Right lobe of liver (tissue), 4 donors: Measurements from ENCODE around the gene NUCB2.

Source experiments
- POLR2A ChIP-seq: fragments of 450-650 bp; IDR thresholded peaks from one replicate; pipeline ENCODE4 v1.6.1; 2017; ENCODE audit warnings: antibody characterized with exemption, mild to moderate bottlenecking
- TF ChIP-seq, protein P1 (sequence below), 4 donors: fragments of 200-600 bp in 3 of 4; fragments of 450-650 bp in 1 of 4; IDR thresholded peaks; one replicate each; pipeline versions ENCODE4 v1.5.1 to v1.8.0; 2016 to 2022; ENCODE audit warnings: antibody characterized with exemption in 4 of 4, mild to moderate bottlenecking in 2 of 4
- donor health status: DM: no; HTN: no; CAD: no.
- donor health status: DM: no; HTN: no; CAD: no.
- donor health status: DM: no; HTN: yes; CAD: no.

DNA sequence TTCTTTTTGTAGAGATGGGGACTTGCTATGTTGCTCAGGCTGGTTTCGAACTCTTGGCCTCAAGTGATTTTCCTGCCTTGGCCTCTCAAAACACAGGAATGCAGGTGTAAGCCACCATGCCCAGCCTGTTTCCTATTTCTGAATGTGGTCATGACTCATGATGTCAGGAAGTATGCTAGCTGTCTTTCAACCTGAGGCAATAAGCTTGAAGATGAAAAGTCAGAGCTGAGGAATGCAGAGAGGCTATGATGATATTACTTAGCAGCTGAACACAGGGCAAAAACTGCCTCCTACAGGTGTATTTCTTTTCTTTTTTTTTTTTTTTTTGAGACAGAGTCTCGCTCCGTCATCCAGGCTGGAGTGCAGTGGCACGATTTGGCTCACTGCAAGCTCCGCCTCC is 9.0 kb upstream of the NUCB2 start:
- no peak for TF ChIP-seq POLR2A
- TF ChIP-seq, protein P1, sequence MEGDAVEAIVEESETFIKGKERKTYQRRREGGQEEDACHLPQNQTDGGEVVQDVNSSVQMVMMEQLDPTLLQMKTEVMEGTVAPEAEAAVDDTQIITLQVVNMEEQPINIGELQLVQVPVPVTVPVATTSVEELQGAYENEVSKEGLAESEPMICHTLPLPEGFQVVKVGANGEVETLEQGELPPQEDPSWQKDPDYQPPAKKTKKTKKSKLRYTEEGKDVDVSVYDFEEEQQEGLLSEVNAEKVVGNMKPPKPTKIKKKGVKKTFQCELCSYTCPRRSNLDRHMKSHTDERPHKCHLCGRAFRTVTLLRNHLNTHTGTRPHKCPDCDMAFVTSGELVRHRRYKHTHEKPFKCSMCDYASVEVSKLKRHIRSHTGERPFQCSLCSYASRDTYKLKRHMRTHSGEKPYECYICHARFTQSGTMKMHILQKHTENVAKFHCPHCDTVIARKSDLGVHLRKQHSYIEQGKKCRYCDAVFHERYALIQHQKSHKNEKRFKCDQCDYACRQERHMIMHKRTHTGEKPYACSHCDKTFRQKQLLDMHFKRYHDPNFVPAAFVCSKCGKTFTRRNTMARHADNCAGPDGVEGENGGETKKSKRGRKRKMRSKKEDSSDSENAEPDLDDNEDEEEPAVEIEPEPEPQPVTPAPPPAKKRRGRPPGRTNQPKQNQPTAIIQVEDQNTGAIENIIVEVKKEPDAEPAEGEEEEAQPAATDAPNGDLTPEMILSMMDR (IDR thresholded peaks at IDR 0.05) = no peak
